ENCODE data around the gene GSTK1. TPM values are rescaled to one million over a fixed set of nuclear protein-coding genes. Genes with fewer than 3 reads are reported as not detected.
A peak's percentile ranks its signal among the peaks of the same experiment; 100 is the strongest.

GSTK1 gene
- total RNA-seq, 2 donors from 2014 or later, result 61.1 to 75.0 TPM

- H3K27ac ChIP-seq (ENCODE audit: low read depth, low read length), result no peak overlapping the region
- Mint-ChIP-seq H3K27ac (no peak overlapping the region), H3K4me3 (no peak overlapping the region), H3K4me1 (no peaks in the 10 kb centered on the region), H3K9me3 (peaks cover 12% of the 10 kb centered on the region), H3K36me3 (ENCODE audit: low read depth) (no peaks in the 10 kb centered on the region), H3K27me3 (ENCODE audit: insufficient read depth) (peaks cover 5% of the 10 kb centered on the region)
- no peaks in the 10 kb centered on the region for H3K4me1 ChIP-seq (ENCODE audit: control insufficient read depth, insufficient read depth, low read length)
- no peak overlapping the region for H3K4me3 ChIP-seq (ENCODE audit: low read length)
- peak; percentile 53 for TF ChIP-seq CTCF (conservative IDR thresholded peaks at IDR 0.05)
- WGBS, 2 experiments (ENCODE audit: insufficient coverage in 1 of 2, insufficient read length in 1 of 2), result 89% methylated on average over 3 of the region's 3 CpGs
- peaks cover 11% of the 10 kb centered on the region for H3K9me3 ChIP-seq (ENCODE audit: control insufficient read depth, low read length)
- no peaks in the 10 kb centered on the region for H3K36me3 ChIP-seq (ENCODE audit: control insufficient read depth, insufficient read depth, low read length)
- no peak overlapping the region for H3K9ac ChIP-seq (ENCODE audit: extremely low read depth, low read length, poor library complexity, severe bottlenecking)
- DNase-seq, result no peak
- H3K27me3 ChIP-seq (ENCODE audit: control insufficient read depth, insufficient read depth, low read length, poor library complexity, severe bottlenecking), result no peaks in the 10 kb centered on the region
Measured at GRCh38 chr7:143256325-143256724, 6.9 kb upstream of the GSTK1 start.

DNA sequence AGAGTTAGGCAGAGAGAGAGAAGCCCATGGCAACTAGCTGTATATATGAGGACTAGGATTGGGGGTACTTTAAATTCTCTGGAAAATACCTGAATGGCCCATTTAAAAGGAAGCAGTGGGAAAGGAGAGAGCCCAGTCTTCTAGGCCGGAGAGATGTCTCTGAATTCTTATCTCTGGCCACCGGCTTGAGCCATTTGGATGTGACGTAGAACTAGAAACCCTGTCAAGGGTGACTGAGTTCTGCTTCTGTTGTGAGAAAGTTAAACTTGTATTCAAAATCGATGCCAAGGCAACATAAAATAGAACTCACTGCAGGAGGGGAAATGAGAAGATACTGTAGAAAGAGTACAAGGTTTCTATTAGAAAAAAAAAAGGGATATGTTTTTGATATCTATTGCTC lies 6.3 kb upstream of the GSTK1 start:
- H3K27me3 Mint-ChIP-seq (ENCODE audit: insufficient read depth), result peaks cover 5% of the 10 kb centered on the region
- peaks cover 15% of the 10 kb centered on the region for H3K9me3 ChIP-seq (ENCODE audit: control insufficient read depth, low read length)
- no peaks in the 10 kb centered on the region for H3K4me1 ChIP-seq (ENCODE audit: control insufficient read depth, insufficient read depth, low read length)
- H3K27me3 ChIP-seq (ENCODE audit: control insufficient read depth, insufficient read depth, low read length, poor library complexity, severe bottlenecking), result no peaks in the 10 kb centered on the region
- no peak overlapping the region for H3K27ac ChIP-seq (ENCODE audit: low read depth, low read length)
- no peak overlapping the region for H3K9ac ChIP-seq (ENCODE audit: extremely low read depth, low read length, poor library complexity, severe bottlenecking)
- no peaks in the 10 kb centered on the region for H3K4me1 Mint-ChIP-seq
- H3K27ac Mint-ChIP-seq, result no peak overlapping the region
- no peak for DNase-seq
- H3K4me3 Mint-ChIP-seq, result no peak overlapping the region
- WGBS, 2 experiments (ENCODE audit: insufficient coverage in 1 of 2, insufficient read length in 1 of 2), result 89 to 92% methylated on average over 2 to 4 of the region's 4 CpGs
- no peaks in the 10 kb centered on the region for H3K36me3 ChIP-seq (ENCODE audit: control insufficient read depth, insufficient read depth, low read length)
- no peak for TF ChIP-seq CTCF (conservative IDR thresholded peaks at IDR 0.05)
- no peak overlapping the region for H3K4me3 ChIP-seq (ENCODE audit: low read length)
- H3K36me3 Mint-ChIP-seq (ENCODE audit: low read depth), result no peaks in the 10 kb centered on the region
- peaks cover 12% of the 10 kb centered on the region for H3K9me3 Mint-ChIP-seq

- H3K4me1 Mint-ChIP-seq, result no peaks in the 10 kb centered on the region
- no peaks in the 10 kb centered on the region for H3K36me3 ChIP-seq (ENCODE audit: control insufficient read depth, insufficient read depth, low read length)
- no peak for DNase-seq
- no peak overlapping the region for H3K27ac ChIP-seq (ENCODE audit: low read depth, low read length)
- peaks cover 17% of the 10 kb centered on the region for H3K9me3 ChIP-seq (ENCODE audit: control insufficient read depth, low read length)
- no peak for TF ChIP-seq CTCF (conservative IDR thresholded peaks at IDR 0.05)
- no peak overlapping the region for H3K27ac Mint-ChIP-seq
- H3K9me3 Mint-ChIP-seq, result peaks cover 14% of the 10 kb centered on the region
- H3K4me3 Mint-ChIP-seq, result no peak overlapping the region
- H3K36me3 Mint-ChIP-seq (ENCODE audit: low read depth), result no peaks in the 10 kb centered on the region
- no peak overlapping the region for H3K4me3 ChIP-seq (ENCODE audit: low read length)
- H3K9ac ChIP-seq (ENCODE audit: extremely low read depth, low read length, poor library complexity, severe bottlenecking), result no peak overlapping the region
- WGBS, 2 experiments (ENCODE audit: insufficient coverage in 1 of 2, insufficient read length in 1 of 2), result 93% methylated on average over 5 of the region's 5 CpGs; no CpG with 5 or more reads in 1 of the 2 experiments
- H3K4me1 ChIP-seq (ENCODE audit: control insufficient read depth, insufficient read depth, low read length), result no peaks in the 10 kb centered on the region
- H3K27me3 ChIP-seq (ENCODE audit: control insufficient read depth, insufficient read depth, low read length, poor library complexity, severe bottlenecking), result no peaks in the 10 kb centered on the region
- H3K27me3 Mint-ChIP-seq (ENCODE audit: insufficient read depth), result peaks cover 5% of the 10 kb centered on the region
Measured at GRCh38 chr7:143257501-143257900, 5.7 kb upstream of the GSTK1 start.

All from endodermal cell (in vitro differentiated cells).